ENCODE results near the gene UBE2F.

GRCh38 chr2:237941239-237941638, 25.6 kb upstream of the UBE2F start:
- TF ChIP-seq ZNF850 (CRISPR knock-in tag; conservative IDR thresholded peaks at IDR 0.05) (no peak), FOSL2 (CRISPR knock-in tag; IDR thresholded peaks at IDR 0.05) (no peak), EZH2 (conservative IDR thresholded peaks at IDR 0.05; ENCODE audit: low read depth, low read length) (no peak), NR2F1 (CRISPR knock-in tag; IDR thresholded peaks at IDR 0.05) (no peak), KAT8 (CRISPR knock-in tag; IDR thresholded peaks at IDR 0.05) (no peak), REST (IDR thresholded peaks at IDR 0.05; ENCODE audit: borderline replicate concordance in 1 of 2, low read depth in 1 of 2, low read length in 2 of 2) (no peak), NFKBIZ (CRISPR knock-in tag; IDR thresholded peaks at IDR 0.05) (no peak), SUZ12 (IDR thresholded peaks at IDR 0.05; ENCODE audit: low read depth, low read length) (no peak)
- TF ChIP-seq, protein P1, sequence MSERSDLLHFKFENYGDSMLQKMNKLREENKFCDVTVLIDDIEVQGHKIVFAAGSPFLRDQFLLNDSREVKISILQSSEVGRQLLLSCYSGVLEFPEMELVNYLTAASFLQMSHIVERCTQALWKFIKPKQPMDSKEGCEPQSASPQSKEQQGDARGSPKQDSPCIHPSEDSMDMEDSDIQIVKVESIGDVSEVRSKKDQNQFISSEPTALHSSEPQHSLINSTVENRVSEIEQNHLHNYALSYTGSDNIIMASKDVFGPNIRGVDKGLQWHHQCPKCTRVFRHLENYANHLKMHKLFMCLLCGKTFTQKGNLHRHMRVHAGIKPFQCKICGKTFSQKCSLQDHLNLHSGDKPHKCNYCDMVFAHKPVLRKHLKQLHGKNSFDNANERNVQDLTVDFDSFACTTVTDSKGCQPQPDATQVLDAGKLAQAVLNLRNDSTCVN (CRISPR knock-in tag; IDR thresholded peaks at IDR 0.05; ENCODE audit: borderline replicate concordance) = no peak
- TF ChIP-seq, protein P2, sequence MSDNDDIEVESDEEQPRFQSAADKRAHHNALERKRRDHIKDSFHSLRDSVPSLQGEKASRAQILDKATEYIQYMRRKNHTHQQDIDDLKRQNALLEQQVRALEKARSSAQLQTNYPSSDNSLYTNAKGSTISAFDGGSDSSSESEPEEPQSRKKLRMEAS (IDR thresholded peaks at IDR 0.05) = no peak
